GM12878 (cell line): ENCODE results near the gene SLC12A1. TPM values are rescaled to one million over a fixed set of nuclear protein-coding genes. Genes with fewer than 3 reads are reported as not detected.

Experiments
- ATAC-seq: fragments of 200-7000 bp; cut with Tn5 transposase; 3 replicates; pipeline ENCODE4 v1.9.1; 2020; ENCODE audit warnings: mild to moderate bottlenecking, moderate library complexity
- BruUV-seq: library from RNA; stranded (reverse); fragments of 400-500 nt; replicated peaks from 2 replicates; lab custom pipeline; 2021; lab: Mats Ljungman, UMichigan
- CTCF ChIA-PET: fragments of 300-600 bp; sonication (Branson Sonifier 250); formaldehyde crosslinking; extraction: SDS; loops from one replicate; lab custom pipeline; 2021; ENCODE audit warnings: inconsistent platforms; lab: Yijun Ruan, JAX
- POLR2A ChIA-PET: fragments of 350-600 bp; formaldehyde crosslinking; extraction: SDS; loops from one replicate; lab custom pipeline; 2021; ENCODE audit warnings: inconsistent platforms; lab: Charles Lee
- RAD21 ChIA-PET: fragments of 300-600 bp; sonication (Branson Sonifier 250); formaldehyde crosslinking; loops from one replicate; lab custom pipeline; 2023; ENCODE audit warnings: antibody characterized with exemption; ENCODE audit not compliant: unreplicated experiment; lab: Charles Lee
- SMC1A ChIA-PET: fragments of 300-600 bp; sonication (Branson Sonifier 250); formaldehyde crosslinking; loops from one replicate; lab custom pipeline; 2023; ENCODE audit not compliant: unreplicated experiment, uncharacterized antibody; lab: Charles Lee
- DNase-seq: peaks from one replicate; pipeline ENCODE4 v3.0.0-alpha.2; 2011; ENCODE audit warnings: low read depth, low spot score
- FAIRE-seq: peaks from 3 replicates; lab custom pipeline; 2011; peaks lifted over from hg19 to GRCh38; lab: Jason Lieb, UNC
- H2AFZ ChIP-seq: 2 replicates; pipeline ENCODE4 v1.6.0; 2011; ENCODE audit warnings: low read depth, low read length, control low read depth; ENCODE audit not compliant: control insufficient read depth
- H3K27ac ChIP-seq: 2 replicates; pipeline ENCODE4 v1.5.1; 2011; ENCODE audit warnings: control low read depth; ENCODE audit not compliant: control insufficient read depth, insufficient read depth
- H3K27me3 ChIP-seq, 2 experiments: replicated peaks in 1 of 2; 2 replicates each; pipeline versions ENCODE4 v1.6.0 to v1.6.1; 2011; ENCODE audit warnings: low read length in 1 of 2; ENCODE audit not compliant: control insufficient read depth in 2 of 2, insufficient read depth in 2 of 2
- H3K36me3 ChIP-seq, 2 experiments: 2 replicates each; pipeline ENCODE4 v1.5.1; 2011; ENCODE audit warnings: low read length in 1 of 2; ENCODE audit not compliant: control insufficient read depth in 2 of 2, insufficient read depth in 2 of 2
- H3K4me1 ChIP-seq: 2 replicates; pipeline ENCODE4 v1.6.1; 2011; ENCODE audit warnings: mild to moderate bottlenecking, low read length, moderate library complexity, mixed read lengths; ENCODE audit not compliant: control insufficient read depth, insufficient read depth
- H3K4me2 ChIP-seq: 2 replicates; pipeline ENCODE4 v1.6.0; 2011; ENCODE audit warnings: control low read depth; ENCODE audit not compliant: control insufficient read depth, insufficient read depth
- H3K4me3 ChIP-seq: fragments of 200-600 bp; sonication (generic); 2 replicates; pipeline ENCODE4 v1.5.1; 2016
- H3K79me2 ChIP-seq: 2 replicates; pipeline ENCODE4 v1.6.0; 2011; ENCODE audit warnings: low read length; ENCODE audit not compliant: control insufficient read depth, insufficient read depth
- H3K9ac ChIP-seq: 2 replicates; pipeline ENCODE4 v1.8.0; 2011; ENCODE audit warnings: low read length, control low read depth, mixed read lengths; ENCODE audit not compliant: control insufficient read depth, insufficient read depth
- H3K9me3 ChIP-seq: replicated peaks from 3 replicates; pipeline ENCODE4 v1.5.1; 2011; ENCODE audit warnings: mild to moderate bottlenecking, low read length; ENCODE audit not compliant: control insufficient read depth, insufficient read depth
- H4K20me1 ChIP-seq: 2 replicates; pipeline ENCODE4 v1.6.0; 2011; ENCODE audit not compliant: control insufficient read depth, insufficient read depth
- CREM ChIP-seq: IDR thresholded peaks from 2 replicates; pipeline ENCODE4 v1.6.1; 2014; ENCODE audit warnings: antibody characterized with exemption, low read depth
- DPF2 ChIP-seq: fragments of 450-650 bp; IDR thresholded peaks from 2 replicates; pipeline ENCODE4 v1.6.1; 2017; ENCODE audit warnings: mild to moderate bottlenecking
- IRF4 ChIP-seq: IDR thresholded peaks from 2 replicates; pipeline ENCODE4 v1.6.1; 2011; ENCODE audit warnings: low read depth, low read length
- LARP7 ChIP-seq: fragments of 450-650 bp; IDR thresholded peaks from 2 replicates; pipeline ENCODE4 v1.6.1; 2017; ENCODE audit warnings: mild to moderate bottlenecking
- MEF2B ChIP-seq: fragments of 450-650 bp; IDR thresholded peaks from 2 replicates; pipeline ENCODE4 v1.6.1; 2018; ENCODE audit warnings: mild to moderate bottlenecking, moderate library complexity; ENCODE audit not compliant: partially characterized antibody, poor library complexity, severe bottlenecking
- MTA2 ChIP-seq: fragments of 450-650 bp; IDR thresholded peaks from 2 replicates; pipeline ENCODE4 v1.6.1; 2016; ENCODE audit warnings: low read depth, mild to moderate bottlenecking, moderate library complexity
- NBN ChIP-seq: fragments of 450-650 bp; IDR thresholded peaks from 2 replicates; pipeline ENCODE4 v1.6.1; 2016
- RUNX3 ChIP-seq: IDR thresholded peaks from 2 replicates; pipeline ENCODE4 v1.6.1; 2012; ENCODE audit warnings: low read length, inconsistent platforms
- SMAD1 ChIP-seq: fragments of 450-650 bp; IDR thresholded peaks from 2 replicates; pipeline ENCODE4 v1.6.1; 2018; ENCODE audit warnings: mild to moderate bottlenecking, low read depth; ENCODE audit not compliant: partially characterized antibody
- WRNIP1 ChIP-seq: IDR thresholded peaks from 2 replicates; pipeline ENCODE4 v1.6.1; 2011; ENCODE audit warnings: low read depth, low read length, improper control_type of control experiment, borderline replicate concordance
- YBX1 ChIP-seq: fragments of 450-650 bp; IDR thresholded peaks from 2 replicates; pipeline ENCODE4 v1.6.1; 2016; ENCODE audit warnings: antibody characterized with exemption
- WGBS: methylation state at CpG from one replicate; pipeline ENCODE4 v1.1.6; 2016; ENCODE audit warnings: low lambda C conversion rate; ENCODE audit not compliant: insufficient replicate concordance, insufficient coverage; ENCODE audit errors: missing lambda C conversion rate; 5-methylcytosine and 5-hydroxymethylcytosine counted together
- in situ Hi-C: fragments of 300-500 bp; cut with MboI; formaldehyde crosslinking; loops from 9 replicates; pipeline ENCODE4 v1.14.3; 2018; ENCODE audit warnings: mixed read lengths
- intact Hi-C: fragments of 100-400 bp; cut with micrococcal nuclease; formaldehyde crosslinking; loops from one replicate; pipeline ENCODE4 v1.14.2; 2022; ENCODE audit not compliant: unreplicated experiment
- polyA plus RNA-seq, 11 experiments: library from polyadenylated mRNA; depleted of rRNA in 4 of 11; unstranded in 6 of 11; stranded (reverse) in 5 of 11; fragments of >200 nt; fragmentation: Nextera tagmentation in 4 of 11; fragmentation: Illumina TruSeq in 1 of 11; extraction: Ambion mirVana in 4 of 11; extraction: Trizol in 1 of 11; gene quantifications; 1 replicate in 1 of 11; 2 replicates in 10 of 11; pipeline versions ENCODE4 v1.2.1 to v1.2.3, GENCODE V29; 2011 to 2016; ENCODE audit warnings: inconsistent platforms in 2 of 11, missing spikeins in 2 of 11, low read depth in 1 of 11
- total RNA-seq, 4 experiments: library from RNA; depleted of rRNA in 3 of 4; stranded (reverse); fragments of >200 nt in 3 of 4; fragmentation: Illumina TruSeq in 1 of 4; extraction: Trizol in 1 of 4; gene quantifications; 2 replicates each; pipeline versions ENCODE4 v1.2.1 to v1.2.3, GENCODE V29; 2013 to 2021
- TF ChIP-seq, protein P1 (sequence below): fragments of 450-650 bp; formaldehyde crosslinking; IDR thresholded peaks from 2 replicates; pipeline ENCODE4 v1.5.0; 2022; ENCODE audit warnings: mild to moderate bottlenecking, missing genetic modification characterization
- TF ChIP-seq, protein P2 (sequence below): IDR thresholded peaks from 2 replicates; pipeline ENCODE4 v1.6.1; 2012; ENCODE audit warnings: mild to moderate bottlenecking, low read depth, low read length
- TF ChIP-seq, protein P3 (sequence below): fragments of 450-650 bp; IDR thresholded peaks from 2 replicates; pipeline ENCODE4 v1.6.1; 2017; ENCODE audit warnings: low read depth, mild to moderate bottlenecking, moderate library complexity
- TF ChIP-seq, protein P4 (sequence below): fragments of 450-650 bp; IDR thresholded peaks from 2 replicates; pipeline ENCODE4 v1.6.1; 2014; ENCODE audit warnings: mild to moderate bottlenecking

The SLC12A1 gene
- total and polyA plus RNA-seq, 10 of the 15 experiments (the other 5 are each of a cell fraction or from before 2014, with no cell fraction given) = under 0.01 TPM; not detected in 9

DNA sequence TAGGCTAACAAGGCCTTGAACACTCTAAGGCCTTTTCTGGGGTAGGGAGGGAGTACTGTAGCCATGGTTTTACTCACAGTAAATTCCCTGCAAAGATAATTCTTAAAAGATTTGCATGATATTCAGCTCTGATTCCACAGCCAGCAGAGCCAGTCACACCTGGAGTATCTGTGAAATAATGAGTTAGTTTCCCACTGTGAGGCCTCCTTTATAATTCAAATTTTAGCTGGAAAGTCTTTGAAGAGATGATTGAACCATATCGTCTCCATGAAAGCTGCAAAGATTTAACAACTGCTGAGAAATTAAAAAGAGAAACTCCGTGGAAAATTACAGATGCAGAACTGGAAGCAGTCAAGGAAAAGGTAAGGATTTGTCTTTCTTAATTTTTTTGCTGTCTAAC lies 92.8 kb downstream of the SLC12A1 start (continued):
- TF ChIP-seq, protein P1, sequence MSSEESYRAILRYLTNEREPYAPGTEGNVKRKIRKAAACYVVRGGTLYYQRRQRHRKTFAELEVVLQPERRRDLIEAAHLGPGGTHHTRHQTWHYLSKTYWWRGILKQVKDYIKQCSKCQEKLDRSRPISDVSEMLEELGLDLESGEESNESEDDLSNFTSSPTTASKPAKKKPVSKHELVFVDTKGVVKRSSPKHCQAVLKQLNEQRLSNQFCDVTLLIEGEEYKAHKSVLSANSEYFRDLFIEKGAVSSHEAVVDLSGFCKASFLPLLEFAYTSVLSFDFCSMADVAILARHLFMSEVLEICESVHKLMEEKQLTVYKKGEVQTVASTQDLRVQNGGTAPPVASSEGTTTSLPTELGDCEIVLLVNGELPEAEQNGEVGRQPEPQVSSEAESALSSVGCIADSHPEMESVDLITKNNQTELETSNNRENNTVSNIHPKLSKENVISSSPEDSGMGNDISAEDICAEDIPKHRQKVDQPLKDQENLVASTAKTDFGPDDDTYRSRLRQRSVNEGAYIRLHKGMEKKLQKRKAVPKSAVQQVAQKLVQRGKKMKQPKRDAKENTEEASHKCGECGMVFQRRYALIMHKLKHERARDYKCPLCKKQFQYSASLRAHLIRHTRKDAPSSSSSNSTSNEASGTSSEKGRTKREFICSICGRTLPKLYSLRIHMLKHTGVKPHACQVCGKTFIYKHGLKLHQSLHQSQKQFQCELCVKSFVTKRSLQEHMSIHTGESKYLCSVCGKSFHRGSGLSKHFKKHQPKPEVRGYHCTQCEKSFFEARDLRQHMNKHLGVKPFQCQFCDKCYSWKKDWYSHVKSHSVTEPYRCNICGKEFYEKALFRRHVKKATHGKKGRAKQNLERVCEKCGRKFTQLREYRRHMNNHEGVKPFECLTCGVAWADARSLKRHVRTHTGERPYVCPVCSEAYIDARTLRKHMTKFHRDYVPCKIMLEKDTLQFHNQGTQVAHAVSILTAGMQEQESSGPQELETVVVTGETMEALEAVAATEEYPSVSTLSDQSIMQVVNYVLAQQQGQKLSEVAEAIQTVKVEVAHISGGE (CRISPR knock-in tag) = no peak
- TF ChIP-seq IRF4 (no peak), DPF2 (no peak), CREM (no peak)
- TF ChIP-seq, protein P2, sequence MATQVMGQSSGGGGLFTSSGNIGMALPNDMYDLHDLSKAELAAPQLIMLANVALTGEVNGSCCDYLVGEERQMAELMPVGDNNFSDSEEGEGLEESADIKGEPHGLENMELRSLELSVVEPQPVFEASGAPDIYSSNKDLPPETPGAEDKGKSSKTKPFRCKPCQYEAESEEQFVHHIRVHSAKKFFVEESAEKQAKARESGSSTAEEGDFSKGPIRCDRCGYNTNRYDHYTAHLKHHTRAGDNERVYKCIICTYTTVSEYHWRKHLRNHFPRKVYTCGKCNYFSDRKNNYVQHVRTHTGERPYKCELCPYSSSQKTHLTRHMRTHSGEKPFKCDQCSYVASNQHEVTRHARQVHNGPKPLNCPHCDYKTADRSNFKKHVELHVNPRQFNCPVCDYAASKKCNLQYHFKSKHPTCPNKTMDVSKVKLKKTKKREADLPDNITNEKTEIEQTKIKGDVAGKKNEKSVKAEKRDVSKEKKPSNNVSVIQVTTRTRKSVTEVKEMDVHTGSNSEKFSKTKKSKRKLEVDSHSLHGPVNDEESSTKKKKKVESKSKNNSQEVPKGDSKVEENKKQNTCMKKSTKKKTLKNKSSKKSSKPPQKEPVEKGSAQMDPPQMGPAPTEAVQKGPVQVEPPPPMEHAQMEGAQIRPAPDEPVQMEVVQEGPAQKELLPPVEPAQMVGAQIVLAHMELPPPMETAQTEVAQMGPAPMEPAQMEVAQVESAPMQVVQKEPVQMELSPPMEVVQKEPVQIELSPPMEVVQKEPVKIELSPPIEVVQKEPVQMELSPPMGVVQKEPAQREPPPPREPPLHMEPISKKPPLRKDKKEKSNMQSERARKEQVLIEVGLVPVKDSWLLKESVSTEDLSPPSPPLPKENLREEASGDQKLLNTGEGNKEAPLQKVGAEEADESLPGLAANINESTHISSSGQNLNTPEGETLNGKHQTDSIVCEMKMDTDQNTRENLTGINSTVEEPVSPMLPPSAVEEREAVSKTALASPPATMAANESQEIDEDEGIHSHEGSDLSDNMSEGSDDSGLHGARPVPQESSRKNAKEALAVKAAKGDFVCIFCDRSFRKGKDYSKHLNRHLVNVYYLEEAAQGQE = no peak

DNA sequence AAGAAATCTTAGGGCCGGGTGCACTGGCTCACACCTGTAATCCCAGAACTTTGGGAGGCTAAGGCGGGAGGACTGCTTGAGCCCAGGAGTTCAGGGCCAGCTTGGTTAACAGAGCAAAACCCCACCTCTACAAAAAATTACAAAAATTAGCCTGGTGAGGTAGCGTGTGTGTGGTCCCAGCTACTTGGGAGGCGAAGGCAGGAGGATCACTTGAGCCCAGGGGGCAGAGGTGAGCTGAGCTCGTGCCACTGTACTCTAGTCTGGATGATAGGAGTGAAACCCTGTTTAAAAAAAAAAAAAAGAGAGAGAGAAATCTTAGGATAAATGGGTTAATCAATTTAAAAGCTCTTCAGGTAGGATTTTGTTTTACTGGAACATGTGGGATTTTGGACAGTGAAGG lies 93.9 kb downstream of the SLC12A1 start:
- CTCF ChIA-PET = interaction anchor here (0.7 to 3.8 kb wide), 6 partner anchors 9 to 149 kb away, joined by 3 to 24 read pairs (median 3); no protein-coding TSS in a partner anchor
- TF ChIP-seq MEF2B = no peak
- TF ChIP-seq, protein P3, sequence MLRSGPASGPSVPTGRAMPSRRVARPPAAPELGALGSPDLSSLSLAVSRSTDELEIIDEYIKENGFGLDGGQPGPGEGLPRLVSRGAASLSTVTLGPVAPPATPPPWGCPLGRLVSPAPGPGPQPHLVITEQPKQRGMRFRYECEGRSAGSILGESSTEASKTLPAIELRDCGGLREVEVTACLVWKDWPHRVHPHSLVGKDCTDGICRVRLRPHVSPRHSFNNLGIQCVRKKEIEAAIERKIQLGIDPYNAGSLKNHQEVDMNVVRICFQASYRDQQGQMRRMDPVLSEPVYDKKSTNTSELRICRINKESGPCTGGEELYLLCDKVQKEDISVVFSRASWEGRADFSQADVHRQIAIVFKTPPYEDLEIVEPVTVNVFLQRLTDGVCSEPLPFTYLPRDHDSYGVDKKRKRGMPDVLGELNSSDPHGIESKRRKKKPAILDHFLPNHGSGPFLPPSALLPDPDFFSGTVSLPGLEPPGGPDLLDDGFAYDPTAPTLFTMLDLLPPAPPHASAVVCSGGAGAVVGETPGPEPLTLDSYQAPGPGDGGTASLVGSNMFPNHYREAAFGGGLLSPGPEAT = no peak
- no peak for TF ChIP-seq WRNIP1
- TF ChIP-seq, protein P4, sequence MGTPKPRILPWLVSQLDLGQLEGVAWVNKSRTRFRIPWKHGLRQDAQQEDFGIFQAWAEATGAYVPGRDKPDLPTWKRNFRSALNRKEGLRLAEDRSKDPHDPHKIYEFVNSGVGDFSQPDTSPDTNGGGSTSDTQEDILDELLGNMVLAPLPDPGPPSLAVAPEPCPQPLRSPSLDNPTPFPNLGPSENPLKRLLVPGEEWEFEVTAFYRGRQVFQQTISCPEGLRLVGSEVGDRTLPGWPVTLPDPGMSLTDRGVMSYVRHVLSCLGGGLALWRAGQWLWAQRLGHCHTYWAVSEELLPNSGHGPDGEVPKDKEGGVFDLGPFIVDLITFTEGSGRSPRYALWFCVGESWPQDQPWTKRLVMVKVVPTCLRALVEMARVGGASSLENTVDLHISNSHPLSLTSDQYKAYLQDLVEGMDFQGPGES = no peak
- TF ChIP-seq YBX1 = no peak
- TF ChIP-seq MTA2 = no peak
- no peak for TF ChIP-seq NBN
- no peak for TF ChIP-seq LARP7
- no peak for TF ChIP-seq SMAD1
- TF ChIP-seq RUNX3 = no peak

More for the DNA sequence above, 93.9 kb downstream of the SLC12A1 start:
- Histone ChIP-seq H3K27me3 (no peaks in the 10 kb centered on the region), H3K79me2 (no peaks in the 10 kb centered on the region), H3K9ac (no peak overlapping the region), H3K9me3 (no peaks in the 10 kb centered on the region), H4K20me1 (no peaks in the 10 kb centered on the region), H3K4me2 (no peak overlapping the region), H2AFZ (no peak overlapping the region), H3K36me3 (no peaks in the 10 kb centered on the region), H3K4me3 (no peak overlapping the region), H3K27ac (no peak overlapping the region), H3K4me1 (no peaks in the 10 kb centered on the region)
- ChIA-PET POLR2A (interaction anchor here (1.1 kb wide), 1 partner anchor 11 kb away, joined by 3 read pairs; no protein-coding TSS in a partner anchor), SMC1A (interaction anchor here (1.3 kb wide), 1 partner anchor 55 kb away, joined by 3 read pairs; no protein-coding TSS in a partner anchor), RAD21 (no interaction called here)
- intact Hi-C loops (no loop called here), in situ Hi-C loops (no loop called here)
- WGBS = 33% methylated on average over 5 of the region's 5 CpGs
- DNase-seq = no peak
- no peak for ATAC-seq
- BruUV-seq = no TSS peak
- FAIRE-seq = no peak
